Left ventricle myocardium inferior (tissue), 1 donor: ENCODE results near the gene TGFBI. TPM values are rescaled to one million over a fixed set of nuclear protein-coding genes. Genes with fewer than 3 reads are reported as not detected.
A peak's percentile ranks its signal among the peaks of the same experiment; 100 is the strongest.

ENCODE experiments used
- DNase-seq: peaks from one replicate; pipeline ENCODE4 v3.0.0-alpha.2; 2020
- H3K27ac ChIP-seq: fragments of 200-600 bp; replicated peaks from 2 replicates; pipeline ENCODE4 v1.8.0; 2021
- H3K27me3 ChIP-seq: fragments of 200-600 bp; 2 replicates; pipeline ENCODE4 v1.8.0; 2021; ENCODE audit warnings: low read depth
- H3K36me3 ChIP-seq: fragments of 200-600 bp; 2 replicates; pipeline ENCODE4 v1.8.0; 2021
- H3K4me1 ChIP-seq: fragments of 200-600 bp; 2 replicates; pipeline ENCODE4 v1.8.0; 2021
- H3K4me3 ChIP-seq: fragments of 200-600 bp; 2 replicates; pipeline ENCODE4 v1.8.0; 2021; ENCODE audit warnings: mild to moderate bottlenecking, moderate library complexity
- H3K9me3 ChIP-seq: fragments of 200-600 bp; replicated peaks from 2 replicates; pipeline ENCODE4 v1.8.0; 2021
- intact Hi-C: fragments of 100-400 bp; cut with micrococcal nuclease; formaldehyde crosslinking; loops from one replicate; pipeline ENCODE4 v1.11.0; 2022
- total RNA-seq: library from RNA; stranded (reverse); fragmentation: NEBNext Ultra II Directional; extraction: Animal tissue kit (Norgen Biotek cat#: 25700); gene quantifications from one replicate; pipeline ENCODE4 v1.2.1, GENCODE V29; 2021
- TF ChIP-seq, protein P1 (sequence below): fragments of 200-600 bp; IDR thresholded peaks from 2 replicates; pipeline ENCODE4 v1.8.0; 2021; ENCODE audit warnings: antibody characterized with exemption, mild to moderate bottlenecking, borderline replicate concordance
- donor health status: DM: no; HTN: yes; CAD: no; lungs with severe emphysema.

Gene TGFBI
- total RNA-seq, 1 donor from 2014 or later: 43.4 TPM

DNA sequence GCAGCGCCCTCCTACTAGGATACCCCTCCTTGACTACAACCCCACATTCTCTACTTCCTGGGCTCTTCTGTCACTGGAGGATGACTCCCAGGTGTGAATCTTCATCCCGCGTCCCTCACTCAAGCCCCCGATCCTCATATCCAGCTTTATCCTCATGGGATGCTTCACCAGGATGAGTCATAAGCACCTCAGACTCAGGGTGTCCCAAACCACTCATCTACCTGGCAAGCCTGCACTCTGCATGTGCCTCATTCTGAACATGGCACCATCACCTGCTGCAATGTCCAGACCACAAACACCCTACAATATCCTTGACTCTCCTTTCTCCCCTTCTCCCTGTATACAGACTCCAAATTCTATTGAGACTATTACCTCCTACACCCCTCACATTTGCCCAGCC, 1.5 kb upstream of the TGFBI start:
- Histone ChIP-seq H3K4me3 (no peak overlapping the region), H3K4me1 (peaks cover 89% of the 10 kb centered on the region), H3K27me3 (no peaks in the 10 kb centered on the region), H3K36me3 (no peaks in the 10 kb centered on the region), H3K9me3 (no peaks in the 10 kb centered on the region), H3K27ac (no peak overlapping the region)
- TF ChIP-seq, protein P1, sequence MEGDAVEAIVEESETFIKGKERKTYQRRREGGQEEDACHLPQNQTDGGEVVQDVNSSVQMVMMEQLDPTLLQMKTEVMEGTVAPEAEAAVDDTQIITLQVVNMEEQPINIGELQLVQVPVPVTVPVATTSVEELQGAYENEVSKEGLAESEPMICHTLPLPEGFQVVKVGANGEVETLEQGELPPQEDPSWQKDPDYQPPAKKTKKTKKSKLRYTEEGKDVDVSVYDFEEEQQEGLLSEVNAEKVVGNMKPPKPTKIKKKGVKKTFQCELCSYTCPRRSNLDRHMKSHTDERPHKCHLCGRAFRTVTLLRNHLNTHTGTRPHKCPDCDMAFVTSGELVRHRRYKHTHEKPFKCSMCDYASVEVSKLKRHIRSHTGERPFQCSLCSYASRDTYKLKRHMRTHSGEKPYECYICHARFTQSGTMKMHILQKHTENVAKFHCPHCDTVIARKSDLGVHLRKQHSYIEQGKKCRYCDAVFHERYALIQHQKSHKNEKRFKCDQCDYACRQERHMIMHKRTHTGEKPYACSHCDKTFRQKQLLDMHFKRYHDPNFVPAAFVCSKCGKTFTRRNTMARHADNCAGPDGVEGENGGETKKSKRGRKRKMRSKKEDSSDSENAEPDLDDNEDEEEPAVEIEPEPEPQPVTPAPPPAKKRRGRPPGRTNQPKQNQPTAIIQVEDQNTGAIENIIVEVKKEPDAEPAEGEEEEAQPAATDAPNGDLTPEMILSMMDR: no peak
- DNase-seq: no peak
- intact Hi-C loops: no loop called here

DNA sequence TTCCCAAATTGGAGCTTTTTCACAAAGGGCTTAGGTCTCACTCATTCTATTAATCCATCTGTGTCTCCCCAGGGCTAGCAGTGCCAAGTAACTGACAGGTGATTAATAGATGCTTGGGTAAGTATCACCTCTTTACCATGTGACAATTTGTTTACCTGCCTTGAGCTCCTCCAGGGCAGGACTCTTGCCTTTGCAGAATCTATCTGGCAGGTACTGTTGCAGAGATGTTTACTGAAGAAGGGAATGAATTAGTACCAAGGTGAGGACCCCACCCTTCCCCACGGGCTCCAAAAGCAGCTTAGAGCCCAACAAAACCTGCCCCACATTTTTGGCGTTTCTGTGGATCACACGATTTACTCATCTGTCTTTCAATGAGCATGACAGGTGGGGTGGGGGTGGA, 698 bp upstream of the TGFBI start:
- no peaks in the 10 kb centered on the region for H3K9me3 ChIP-seq
- no peaks in the 10 kb centered on the region for H3K27me3 ChIP-seq
- TF ChIP-seq, protein P1: no peak
- H3K27ac ChIP-seq: peak overlapping the region; percentile 93
- DNase-seq: no peak
- H3K36me3 ChIP-seq: no peaks in the 10 kb centered on the region
- H3K4me1 ChIP-seq: peaks cover 97% of the 10 kb centered on the region
- peak overlapping the region; percentile 85 for H3K4me3 ChIP-seq
- intact Hi-C loops: no loop called here

DNA sequence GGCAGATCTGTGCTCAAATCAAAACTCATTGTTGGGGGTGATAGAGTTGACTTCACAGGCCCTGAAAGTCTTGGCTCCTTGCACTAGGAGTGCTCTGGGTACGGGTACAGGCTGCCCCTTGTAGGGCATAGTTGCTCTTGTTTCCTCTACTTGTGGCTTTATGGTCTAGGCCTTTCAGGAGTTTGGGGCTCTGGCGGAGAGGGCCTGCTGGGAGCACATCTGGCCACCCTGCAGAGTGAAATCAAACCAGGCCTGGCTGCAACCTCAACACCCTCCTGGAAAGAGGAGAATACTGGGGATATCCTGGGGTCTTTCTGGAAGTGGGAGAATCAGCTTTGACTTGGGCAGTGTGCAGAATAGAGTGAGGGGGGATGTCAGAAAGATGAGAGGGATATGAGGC, 1.5 kb downstream of the TGFBI start:
- Histone ChIP-seq H3K4me3 (peak overlapping the region; percentile 85), H3K4me1 (peaks cover 97% of the 10 kb centered on the region), H3K27ac (peak overlapping the region; percentile 93), H3K9me3 (no peaks in the 10 kb centered on the region), H3K27me3 (no peaks in the 10 kb centered on the region), H3K36me3 (peaks cover 15% of the 10 kb centered on the region)
- no peak for DNase-seq
- TF ChIP-seq, protein P1: no peak
- intact Hi-C loops: loop anchor here (10.0 kb wide), 1 partner anchor 55 kb away; no protein-coding TSS in a partner anchor

DNA sequence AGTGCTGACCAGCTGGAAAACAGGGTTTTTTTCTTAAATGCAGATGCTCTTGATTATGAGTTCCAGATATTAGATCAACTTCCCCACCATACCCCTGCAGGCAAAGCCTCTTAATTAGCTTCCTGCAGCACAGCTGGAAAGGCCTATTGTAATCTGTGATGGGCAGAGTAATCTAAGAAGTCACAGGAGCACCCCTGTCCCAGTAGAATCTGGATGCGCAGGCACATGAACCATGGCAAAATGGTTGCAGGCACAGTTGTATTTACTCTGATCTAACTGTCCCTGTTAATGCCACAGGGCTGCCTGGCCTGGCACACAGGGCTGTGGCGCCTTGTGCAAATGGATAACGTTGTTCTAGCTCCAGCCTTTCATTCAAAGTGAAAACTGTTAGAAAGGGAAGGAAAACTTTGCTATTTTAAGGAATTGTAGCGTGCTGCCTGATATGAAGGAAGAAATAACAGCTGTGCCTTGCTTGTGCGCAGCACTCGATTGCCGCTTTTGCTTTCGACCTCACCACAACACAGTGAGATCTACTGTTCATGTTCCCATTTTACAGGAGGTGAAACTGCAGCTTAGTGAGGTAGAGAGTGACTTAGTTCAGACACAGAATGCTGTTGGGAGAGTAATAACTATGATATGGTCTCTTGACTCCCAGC, 2.3 kb downstream of the TGFBI start:
- Histone ChIP-seq H3K4me3 (peak overlapping the region; percentile 85), H3K27ac (peak overlapping the region; percentile 93), H3K4me1 (peaks cover 98% of the 10 kb centered on the region), H3K27me3 (no peaks in the 10 kb centered on the region), H3K36me3 (peaks cover 15% of the 10 kb centered on the region), H3K9me3 (no peaks in the 10 kb centered on the region)
- TF ChIP-seq, protein P1: no peak
- no peak for DNase-seq
- intact Hi-C loops: loop anchor here (10.0 kb wide), 1 partner anchor 54 kb away; no protein-coding TSS in a partner anchor

DNA sequence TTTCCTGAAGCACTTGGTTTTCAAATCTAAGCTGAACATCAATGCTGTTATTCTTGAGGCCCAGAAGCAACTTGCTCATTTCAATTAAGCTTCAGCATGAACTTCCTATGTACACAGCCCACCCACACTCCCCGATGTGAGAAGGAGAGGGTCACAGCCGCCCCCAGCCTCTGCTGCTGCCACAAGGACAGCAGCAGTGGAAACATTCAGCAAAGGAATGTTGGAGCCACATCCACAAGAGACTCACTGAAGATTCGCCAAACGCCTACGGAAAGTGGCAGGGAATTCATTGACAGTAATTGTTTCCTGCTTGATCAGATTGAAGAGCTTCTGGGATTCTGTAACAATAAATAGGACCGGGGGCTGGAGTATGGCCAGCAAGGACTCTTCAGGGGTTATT, 2.9 kb downstream of the TGFBI start:
- H3K27me3 ChIP-seq: no peaks in the 10 kb centered on the region
- DNase-seq: no peak
- intact Hi-C loops: loop anchor here (10.0 kb wide), 1 partner anchor 53 kb away; no protein-coding TSS in a partner anchor
- TF ChIP-seq, protein P1: no peak
- H3K36me3 ChIP-seq: peaks cover 15% of the 10 kb centered on the region
- peaks cover 98% of the 10 kb centered on the region for H3K4me1 ChIP-seq
- H3K4me3 ChIP-seq: peak overlapping the region; percentile 85
- no peaks in the 10 kb centered on the region for H3K9me3 ChIP-seq
- H3K27ac ChIP-seq: peak overlapping the region; percentile 93
